ENCODE results near the gene OTOP3.

The OTOP3 gene

GRCh38 chr17:74970395-74970794 is 34.7 kb downstream of the OTOP3 start:
- no peak for DNase-seq (ENCODE audit: low read depth in 2 of 2)
- no peak overlapping the region for H3K4me3 ChIP-seq (replicated peaks in 1 of 2; ENCODE audit: low read depth in 2 of 2, low read length in 2 of 2)
- no peak for TF ChIP-seq CTCF (IDR thresholded peaks at IDR 0.05; ENCODE audit: low read depth, low read length)

- no peak overlapping the region for H3K4me3 ChIP-seq (replicated peaks in 1 of 2; ENCODE audit: low read depth in 2 of 2, low read length in 2 of 2)
- DNase-seq (ENCODE audit: low read depth in 2 of 2), result no peak
- no peak for TF ChIP-seq CTCF (IDR thresholded peaks at IDR 0.05; ENCODE audit: low read depth, low read length)
These were observed 35.6 kb downstream of the OTOP3 start for GRCh38 chr17:74971069-74971841.

GRCh38 chr17:74971842-74972106 is 36.1 kb downstream of the OTOP3 start:
- H3K4me3 ChIP-seq (replicated peaks in 1 of 2; ENCODE audit: low read depth in 2 of 2, low read length in 2 of 2), result no peak overlapping the region
- TF ChIP-seq CTCF (IDR thresholded peaks at IDR 0.05; ENCODE audit: low read depth, low read length), result no peak
- DNase-seq (ENCODE audit: low read depth in 2 of 2), result no peak

- no peak for TF ChIP-seq CTCF (IDR thresholded peaks at IDR 0.05; ENCODE audit: low read depth, low read length)
- DNase-seq (ENCODE audit: low read depth in 2 of 2), result no peak
- peak within 1 kb of the TSS; percentile 33 to 45 for H3K4me3 ChIP-seq (replicated peaks in 1 of 2; ENCODE audit: low read depth in 2 of 2, low read length in 2 of 2)
These were observed 36.6 kb downstream of the OTOP3 start, which contains the start of gene HID1 for GRCh38 chr17:74972107-74972972. Gene HID1 (minus strand): TSS chr17:74972759. CDS start chr17:74972656, 103 bp downstream.

- DNase-seq (ENCODE audit: low read depth in 2 of 2), result no peak
- no peak overlapping the region for H3K4me3 ChIP-seq (replicated peaks in 1 of 2; ENCODE audit: low read depth in 2 of 2, low read length in 2 of 2)
- TF ChIP-seq CTCF (IDR thresholded peaks at IDR 0.05; ENCODE audit: low read depth, low read length), result no peak
These were observed 37.3 kb downstream of the OTOP3 start for GRCh38 chr17:74972973-74973328.

GRCh38 chr17:74975943-74976342 is 40.2 kb downstream of the OTOP3 start:
- TF ChIP-seq CTCF (IDR thresholded peaks at IDR 0.05; ENCODE audit: low read depth, low read length), result no peak
- no peak overlapping the region for H3K4me3 ChIP-seq (replicated peaks in 1 of 2; ENCODE audit: low read depth in 2 of 2, low read length in 2 of 2)
- no peak for DNase-seq (ENCODE audit: low read depth in 2 of 2)

Data from cardiac fibroblast (primary cell).